Ascending aorta (tissue), 2 donors: ENCODE data around the gene MAP3K13. TPM values are rescaled to one million over a fixed set of nuclear protein-coding genes. Genes with fewer than 3 reads are reported as not detected.

Experiments used
- DNase-seq, 2 donors: peaks; one replicate each; pipeline ENCODE4 v3.0.0-alpha.2; 2019; ENCODE audit warnings: low spot score in 2 of 2
- H3K27ac ChIP-seq, 2 donors: fragments of 200-600 bp; sonication (generic); one replicate each; pipeline ENCODE4 v1.5.1; 2016 to 2017; ENCODE audit warnings: mild to moderate bottlenecking in 1 of 2
- H3K27me3 ChIP-seq: fragments of 200-600 bp; sonication (generic); one replicate; pipeline ENCODE4 v1.5.1; 2017
- H3K36me3 ChIP-seq, 2 donors: fragments of 200-600 bp; sonication (generic); one replicate each; pipeline ENCODE4 v1.5.1; 2016
- H3K4me1 ChIP-seq, 2 donors: fragments of 200-600 bp; sonication (generic); one replicate each; pipeline ENCODE4 v1.5.1; 2016 to 2017; ENCODE audit warnings: mild to moderate bottlenecking in 1 of 2
- H3K4me3 ChIP-seq, 2 donors: fragments of 200-600 bp; sonication (generic); one replicate each; pipeline ENCODE4 v1.5.1; 2016 to 2017; ENCODE audit warnings: mild to moderate bottlenecking in 1 of 2
- H3K9me3 ChIP-seq, 2 donors: fragments of 200-600 bp; sonication (generic); one replicate each; pipeline ENCODE4 v1.5.1; 2016
- CTCF ChIP-seq, 3 experiments: fragments of 200-600 bp in 2 of 3; fragments of 450-650 bp in 1 of 3; sonication (generic) in 2 of 3; IDR thresholded peaks; one replicate each; pipeline ENCODE4 v1.5.1; 2016 to 2019; ENCODE audit warnings: antibody characterized with exemption in 3 of 3, mild to moderate bottlenecking in 1 of 3, moderate library complexity in 1 of 3
- intact Hi-C: fragments of 100-400 bp; cut with DNase I; formaldehyde crosslinking; loops from one replicate; pipeline ENCODE4 v1.15.1; 2023
- total RNA-seq: library from RNA; depleted of rRNA; stranded (reverse); fragments of >200 nt; gene quantifications from one replicate; pipeline ENCODE4 v1.1.0, GENCODE V29; 2016

Gene MAP3K13
- total RNA-seq, 1 donor from 2014 or later: 21.9 TPM

GRCh38 chr3:185387646-185388045 lies 24.7 kb downstream of the MAP3K13 start:
- Histone ChIP-seq H3K36me3 (no peaks in the 10 kb centered on the region), H3K27ac (no peak overlapping the region), H3K4me3 (no peak overlapping the region), H3K27me3 (no peaks in the 10 kb centered on the region), H3K4me1 (no peaks in the 10 kb centered on the region), H3K9me3 (no peaks in the 10 kb centered on the region)
- no peak for TF ChIP-seq CTCF (IDR thresholded peaks at IDR 0.05)
- DNase-seq: no peak
- intact Hi-C loops: no loop called here

GRCh38 chr3:185393055-185393454 lies 30.1 kb downstream of the MAP3K13 start:
- DNase-seq: no peak
- Histone ChIP-seq H3K36me3 (no peaks in the 10 kb centered on the region), H3K4me3 (no peak overlapping the region), H3K27me3 (no peaks in the 10 kb centered on the region), H3K27ac (no peak overlapping the region), H3K4me1 (no peaks in the 10 kb centered on the region), H3K9me3 (no peaks in the 10 kb centered on the region)
- intact Hi-C loops: no loop called here
- TF ChIP-seq CTCF (IDR thresholded peaks at IDR 0.05): no peak

GRCh38 chr3:185397676-185398075 lies 34.7 kb downstream of the MAP3K13 start:
- H3K9me3 ChIP-seq: no peaks in the 10 kb centered on the region

GRCh38 chr3:185399737-185400667 lies 37.1 kb downstream of the MAP3K13 start:
- H3K27ac ChIP-seq: no peak overlapping the region

More at GRCh38 chr3:185397676-185398075, 34.7 kb downstream of the MAP3K13 start:
- Histone ChIP-seq H3K4me1 (no peaks in the 10 kb centered on the region), H3K4me3 (no peak overlapping the region), H3K36me3 (no peaks in the 10 kb centered on the region), H3K27me3 (no peaks in the 10 kb centered on the region), H3K27ac (no peak overlapping the region)
- no peak for TF ChIP-seq CTCF (IDR thresholded peaks at IDR 0.05)
- intact Hi-C loops: no loop called here
- DNase-seq: no peak

GRCh38 chr3:185400866-185401265 lies 37.9 kb downstream of the MAP3K13 start:
- H3K4me3 ChIP-seq: no peak overlapping the region
- no peaks in the 10 kb centered on the region for H3K27me3 ChIP-seq
- no peaks in the 10 kb centered on the region for H3K9me3 ChIP-seq
- H3K4me1 ChIP-seq: no peaks in the 10 kb centered on the region
- intact Hi-C loops: no loop called here
- no peak for TF ChIP-seq CTCF (IDR thresholded peaks at IDR 0.05)
- DNase-seq: no peak
- no peak overlapping the region for H3K27ac ChIP-seq
- no peaks in the 10 kb centered on the region for H3K36me3 ChIP-seq

More at GRCh38 chr3:185399737-185400667, 37.1 kb downstream of the MAP3K13 start:
- Histone ChIP-seq H3K4me3 (no peak overlapping the region), H3K4me1 (no peaks in the 10 kb centered on the region), H3K9me3 (no peaks in the 10 kb centered on the region), H3K36me3 (no peaks in the 10 kb centered on the region), H3K27me3 (no peaks in the 10 kb centered on the region)
- intact Hi-C loops: no loop called here
- TF ChIP-seq CTCF (IDR thresholded peaks at IDR 0.05): no peak
- no peak for DNase-seq
